ENCODE measurements around the gene MROH7.
"Not testable (repeated sequence)": the region's sequence is repeated elsewhere in the genome, so short reads cannot be mapped to it uniquely, and the experiment has no call there.

Gene MROH7

GRCh38 chr1:54608566-54609230, 32.9 kb upstream of the MROH7 start:
- in situ Hi-C loops (cut with MboI; ENCODE audit: low pct_unique_long_range_greater_than_20kb, low sequenced_read_pairs), result no loop called here

DNA sequence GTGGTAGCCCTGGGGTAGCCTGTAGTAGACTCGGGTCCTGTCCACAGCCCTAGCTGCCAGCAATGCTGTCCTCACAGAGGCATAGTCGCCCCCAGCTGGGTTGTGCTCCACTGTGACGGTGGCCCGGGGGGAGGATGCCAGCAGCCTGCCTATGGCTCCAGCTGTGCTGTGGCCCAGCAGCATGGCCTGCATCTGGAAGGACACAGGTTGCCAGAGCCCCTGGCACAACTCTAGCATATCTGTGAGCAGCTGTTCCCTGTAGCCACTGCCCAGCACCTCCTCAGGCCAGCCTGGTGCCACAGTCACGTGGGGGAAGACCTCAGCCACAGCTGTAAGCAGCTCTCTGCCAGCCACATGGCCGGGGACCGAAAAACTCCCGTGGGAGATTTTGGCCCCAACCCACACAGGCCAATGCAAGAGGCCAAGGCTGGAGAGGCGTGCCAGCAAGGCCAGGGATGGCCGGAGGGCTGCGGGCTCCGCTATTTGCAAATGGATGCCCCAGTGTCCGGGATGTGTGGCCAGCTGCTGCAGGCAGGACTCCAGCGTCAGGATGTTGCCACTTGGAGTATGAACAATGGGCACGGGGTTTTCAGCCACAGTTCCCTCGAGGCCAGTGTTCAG, 32.2 kb upstream of the MROH7 start:
- no peak for DNase-seq
- in situ Hi-C loops (cut with MboI; ENCODE audit: low pct_unique_long_range_greater_than_20kb, low sequenced_read_pairs), result no loop called here

More at GRCh38 chr1:54608566-54609230, 32.9 kb upstream of the MROH7 start:
- DNase-seq, result no peak

DNA sequence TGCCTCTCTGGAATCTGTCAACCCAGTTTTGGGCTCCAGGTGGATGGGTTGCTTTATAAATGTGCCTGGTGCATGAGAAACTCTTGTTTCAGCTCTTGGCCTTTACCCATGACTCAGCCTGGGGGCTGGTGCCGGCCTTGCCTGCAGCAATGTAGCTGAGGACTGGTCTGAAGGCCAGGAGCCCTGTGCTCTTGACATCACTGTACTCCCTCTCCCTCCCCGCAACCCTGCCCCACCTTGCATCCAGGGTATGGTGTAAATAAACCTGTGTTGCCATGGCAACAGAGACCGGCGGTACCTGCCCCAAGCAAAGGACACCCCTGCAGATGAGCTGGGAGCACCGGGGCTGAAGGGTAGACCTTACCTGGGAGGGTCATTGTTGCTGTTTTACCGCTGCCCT, 31.5 kb upstream of the MROH7 start:
- in situ Hi-C loops (cut with MboI; ENCODE audit: low pct_unique_long_range_greater_than_20kb, low sequenced_read_pairs), result no loop called here
- DNase-seq, result no peak

- in situ Hi-C loops (cut with MboI; ENCODE audit: low pct_unique_long_range_greater_than_20kb, low sequenced_read_pairs), result no loop called here
- no peak for DNase-seq
These were observed 30.7 kb upstream of the MROH7 start for GRCh38 chr1:54610601-54611580.

DNA sequence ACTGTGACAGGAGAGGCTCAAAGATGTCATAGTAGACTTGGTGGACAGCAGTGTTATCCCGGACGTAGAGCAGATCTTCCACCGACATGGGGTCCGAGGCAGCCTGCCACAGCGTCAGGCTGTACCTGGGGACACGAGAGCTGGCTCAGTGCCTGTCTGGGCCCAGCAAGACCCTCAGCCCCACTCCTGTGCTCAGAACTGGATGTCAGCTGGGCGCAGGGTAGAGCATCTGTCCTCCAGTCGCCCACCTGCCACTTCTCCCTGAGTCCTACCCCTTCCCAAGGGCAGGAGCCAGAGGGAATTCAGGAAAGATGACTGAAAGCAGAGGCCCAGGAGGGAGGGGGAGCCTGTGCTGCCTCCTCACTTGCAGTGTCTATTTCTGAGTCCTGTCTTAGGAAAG, 30.0 kb upstream of the MROH7 start:
- in situ Hi-C loops (cut with MboI; ENCODE audit: low pct_unique_long_range_greater_than_20kb, low sequenced_read_pairs), result no loop called here
- no peak for DNase-seq

GRCh38 chr1:54614024-54614423, 27.6 kb upstream of the MROH7 start:
- in situ Hi-C loops (cut with MboI; ENCODE audit: low pct_unique_long_range_greater_than_20kb, low sequenced_read_pairs), result no loop called here
- DNase-seq, result no peak

DNA sequence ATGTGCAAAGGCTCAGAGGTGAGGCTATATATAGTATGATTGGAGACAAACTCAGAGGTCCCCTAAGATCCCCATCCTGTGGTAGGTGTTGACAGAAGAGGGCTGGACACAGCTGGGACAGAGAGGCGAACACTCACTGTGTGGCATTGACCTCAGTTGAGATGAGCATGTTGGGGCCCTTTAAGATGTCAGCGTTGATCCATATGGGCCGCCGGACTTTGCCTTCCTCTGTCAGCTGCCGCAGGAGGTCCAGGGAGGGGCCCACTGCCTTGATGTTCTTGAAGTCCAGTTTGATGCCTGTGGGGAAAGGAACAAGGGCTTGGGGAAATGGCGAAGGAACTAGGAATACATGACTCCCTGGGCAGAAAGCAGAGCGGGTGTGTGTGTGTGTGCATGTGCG, 27.0 kb upstream of the MROH7 start:
- DNase-seq, result no peak
- in situ Hi-C loops (cut with MboI; ENCODE audit: low pct_unique_long_range_greater_than_20kb, low sequenced_read_pairs), result no loop called here

DNA sequence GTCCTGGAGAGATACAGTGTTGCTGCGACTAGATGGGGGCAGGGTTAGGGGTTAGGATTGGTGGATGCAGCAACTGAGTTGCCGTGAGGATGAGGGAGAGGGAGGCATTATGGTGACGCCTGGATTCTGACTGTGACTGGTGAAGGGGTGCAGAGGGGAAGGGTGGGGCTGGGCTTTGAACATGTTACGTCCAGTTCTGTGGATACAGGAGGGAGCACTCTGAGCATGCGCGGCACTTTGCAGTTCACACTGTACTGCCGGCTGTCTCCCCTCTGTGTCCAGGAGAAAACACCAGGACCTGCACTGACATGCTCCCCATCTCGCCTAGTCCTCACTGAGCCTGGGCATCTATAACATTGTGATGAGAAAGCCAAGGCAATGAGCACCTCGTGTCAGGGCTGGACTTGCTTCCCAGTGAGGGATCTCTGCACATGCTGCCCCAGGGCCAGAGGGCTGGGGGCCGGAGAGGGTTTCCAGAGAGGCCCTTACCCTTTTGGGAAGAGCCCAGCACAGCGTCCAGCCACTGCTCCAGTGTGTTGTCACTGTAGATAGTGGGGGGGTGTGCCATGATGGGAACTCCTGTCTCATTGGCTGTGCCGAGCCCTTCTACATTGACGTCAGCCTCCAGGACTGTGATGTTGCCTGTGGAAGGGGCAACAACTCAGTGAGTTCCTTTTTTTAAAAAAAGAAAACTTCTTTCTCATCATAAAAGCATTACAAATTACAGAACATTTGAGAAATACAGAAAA, 25.9 kb upstream of the MROH7 start:
- peak; percentile 19 for DNase-seq
- in situ Hi-C loops (cut with MboI; ENCODE audit: low pct_unique_long_range_greater_than_20kb, low sequenced_read_pairs), result no loop called here

DNA sequence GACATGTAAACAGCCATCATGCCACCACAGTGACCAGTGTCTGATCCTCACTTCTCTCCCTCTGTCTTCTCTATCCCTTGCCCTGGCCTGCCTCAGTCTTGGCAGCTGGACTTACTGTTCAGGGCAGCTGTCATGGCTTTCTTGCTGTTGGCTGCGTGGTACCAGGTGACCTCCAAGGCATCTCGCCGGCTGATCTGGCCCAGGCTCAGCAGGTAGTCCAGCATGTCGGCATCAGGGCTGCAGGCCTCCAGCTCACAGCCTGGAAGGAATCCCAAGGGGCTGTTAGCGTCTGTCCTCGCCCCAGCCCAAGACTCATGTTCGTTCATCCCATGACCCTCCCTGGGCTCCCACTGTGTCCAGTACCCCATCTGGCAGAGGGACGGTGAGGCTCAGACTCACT, 21.8 kb upstream of the MROH7 start:
- in situ Hi-C loops (cut with MboI; ENCODE audit: low pct_unique_long_range_greater_than_20kb, low sequenced_read_pairs), result no loop called here
- no peak for DNase-seq

- in situ Hi-C loops (cut with MboI; ENCODE audit: low pct_unique_long_range_greater_than_20kb, low sequenced_read_pairs), result no loop called here
- DNase-seq, result no peak
These were observed 18.2 kb upstream of the MROH7 start, which contains the start of gene FAM151A for GRCh38 chr1:54623216-54624007. FAM151A (minus strand) TSS chr1:54623525; CDS start chr1:54623395, 130 bp downstream.

DNA sequence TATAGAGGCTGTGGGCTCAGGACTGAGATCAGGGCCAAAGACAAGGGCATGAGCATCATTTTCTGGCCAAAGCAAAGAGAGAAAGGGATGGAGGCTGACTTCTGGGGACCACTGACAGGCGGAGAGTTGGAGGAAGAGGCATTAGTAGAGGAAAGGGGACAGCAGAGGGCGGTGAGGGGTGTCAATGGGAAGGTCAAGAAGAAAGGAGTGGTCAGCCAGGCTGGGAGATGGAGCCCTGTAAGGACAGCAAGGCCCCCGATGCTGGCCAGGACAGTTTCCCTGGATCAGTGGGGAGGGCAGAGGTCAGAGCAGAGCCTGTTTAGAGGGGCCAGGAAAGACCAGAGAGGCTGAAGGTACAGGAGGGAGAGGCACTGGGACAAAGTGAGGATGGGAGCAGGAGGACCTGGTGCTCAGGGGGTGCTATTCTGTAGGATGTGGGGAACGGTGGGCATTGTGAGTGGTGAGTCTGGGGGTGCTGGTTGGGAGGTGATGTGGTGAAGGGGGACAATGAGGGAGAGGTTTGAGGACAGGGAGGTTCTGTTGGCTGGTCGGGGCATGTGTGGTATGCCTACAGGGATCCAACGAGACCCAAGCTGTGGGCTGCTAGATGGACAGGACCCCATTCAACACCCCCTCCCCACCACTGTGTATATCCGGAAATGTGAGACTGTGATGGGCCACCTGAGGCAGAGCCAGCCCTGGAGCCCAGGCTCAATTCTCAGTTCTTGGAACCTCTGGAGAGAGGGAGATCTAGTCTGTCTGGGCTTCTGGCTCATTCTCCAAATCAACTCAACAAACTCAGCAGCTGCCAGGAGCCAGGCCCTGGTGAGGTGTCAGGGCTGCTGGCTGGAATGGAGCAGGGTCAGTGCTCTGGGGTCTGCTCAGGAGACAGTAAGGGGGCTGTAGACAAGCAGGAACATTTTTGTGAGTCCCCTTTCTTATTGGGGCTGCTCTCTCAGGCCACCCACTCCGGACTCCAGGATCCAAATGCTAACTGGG, 16.8 kb upstream of the MROH7 start:
- in situ Hi-C loops (cut with MboI; ENCODE audit: low pct_unique_long_range_greater_than_20kb, low sequenced_read_pairs), result no loop called here
- DNase-seq, result no peak

- DNase-seq, result no peak
- in situ Hi-C loops (cut with MboI; ENCODE audit: low pct_unique_long_range_greater_than_20kb, low sequenced_read_pairs), result no loop called here
These were observed 14.4 kb upstream of the MROH7 start for GRCh38 chr1:54627196-54627595.

- DNase-seq; in situ Hi-C loops (cut with MboI; ENCODE audit: low pct_unique_long_range_greater_than_20kb, low sequenced_read_pairs): not testable (repeated sequence)
These were observed 5.8 kb upstream of the MROH7 start for GRCh38 chr1:54635804-54636203.

DNA sequence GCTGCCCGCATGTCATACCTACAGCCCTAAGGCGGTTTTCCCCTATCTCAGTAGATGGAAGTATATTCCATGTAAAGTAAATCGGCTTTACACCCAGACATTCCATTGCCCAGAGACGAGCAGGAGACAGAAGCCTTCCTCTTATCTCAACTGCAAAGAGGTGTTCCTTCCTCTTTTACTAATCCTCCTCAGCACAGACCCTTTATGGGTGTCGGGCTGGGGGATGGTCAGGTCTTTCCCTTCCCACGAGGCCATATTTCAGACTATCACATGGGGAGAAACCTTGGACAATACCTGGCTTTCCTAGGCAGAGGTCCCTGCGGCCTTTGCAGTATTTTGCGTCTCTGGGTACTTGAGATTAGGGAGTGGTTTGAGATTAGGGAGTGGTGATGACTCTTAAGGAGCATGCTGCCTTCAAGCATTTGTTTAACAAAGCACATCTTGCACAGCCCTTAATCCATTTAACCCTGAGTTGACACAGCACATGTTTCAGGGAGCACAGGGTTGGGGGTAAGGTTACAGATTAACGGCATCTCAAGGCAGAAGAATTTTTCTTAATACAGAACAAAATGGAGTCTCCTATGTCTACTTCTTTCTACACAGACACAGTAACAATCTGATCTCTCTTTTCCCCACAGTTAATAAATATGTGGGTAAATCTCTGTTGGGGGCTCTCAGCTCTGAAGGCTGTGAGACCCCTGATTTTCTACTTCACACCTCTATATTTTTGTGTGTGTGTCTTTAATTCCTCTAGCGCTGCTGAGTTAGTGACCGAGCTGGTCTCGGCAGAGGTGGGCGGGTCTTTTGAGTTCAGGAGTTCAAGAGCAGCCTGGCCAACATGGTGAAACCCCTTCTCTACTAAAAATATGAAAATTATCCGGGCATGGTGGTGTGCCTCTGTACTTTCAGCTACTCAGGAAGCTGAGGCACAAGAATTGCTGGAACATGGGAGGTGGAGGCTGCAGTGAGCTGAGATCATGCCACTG, 4.8 kb upstream of the MROH7 start:
- in situ Hi-C loops (cut with MboI; ENCODE audit: low pct_unique_long_range_greater_than_20kb, low sequenced_read_pairs), result not testable (repeated sequence)
- peak; percentile 58 for DNase-seq

DNA sequence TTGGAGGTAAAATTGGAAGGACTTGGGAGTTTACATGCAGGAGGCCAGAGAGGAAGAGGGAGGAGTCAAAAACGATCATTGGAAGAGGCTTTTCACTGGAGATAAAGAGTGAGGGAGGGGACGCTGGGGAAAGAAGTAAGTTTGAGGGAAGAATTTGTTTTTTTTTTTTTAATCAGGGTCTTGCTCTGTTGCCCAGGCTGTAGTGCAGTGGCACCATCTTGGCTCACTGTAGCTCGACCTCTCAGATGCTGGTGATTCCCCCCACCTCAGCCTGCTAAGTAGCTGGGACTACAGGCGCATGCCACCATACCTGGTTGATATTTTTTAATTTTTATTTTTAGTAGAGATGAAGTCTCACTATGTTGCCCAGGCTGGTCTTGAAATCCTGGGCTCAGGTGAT, 1.2 kb upstream of the MROH7 start:
- DNase-seq, result no peak
- in situ Hi-C loops (cut with MboI; ENCODE audit: low pct_unique_long_range_greater_than_20kb, low sequenced_read_pairs), result no loop called here

DNA sequence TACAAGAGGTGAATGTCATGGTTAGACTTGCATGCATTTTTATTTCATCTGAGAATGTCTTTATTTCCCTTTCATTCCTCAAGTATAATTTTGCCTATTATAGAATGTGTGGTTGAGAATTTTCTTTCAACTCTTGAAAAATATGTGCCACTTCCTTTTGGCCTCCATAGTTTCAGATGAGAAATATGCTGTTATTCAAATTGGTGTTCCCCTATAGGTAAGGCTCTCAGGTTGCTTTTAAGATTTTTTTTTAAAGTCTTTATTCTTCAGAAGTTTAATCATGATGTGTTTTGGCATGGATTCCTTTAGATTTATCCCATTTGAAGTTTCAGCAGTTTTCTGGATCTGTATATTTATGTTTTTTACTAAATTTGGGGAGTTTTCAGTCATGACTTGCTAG, 2.1 kb downstream of the MROH7 start:
- in situ Hi-C loops (cut with MboI; ENCODE audit: low pct_unique_long_range_greater_than_20kb, low sequenced_read_pairs), result no loop called here
- no peak for DNase-seq
